SU-DHL-6 (cell line): ENCODE measurements around the gene TRA2B.

ENCODE experiments used
- CTCF ChIP-seq: fragments of 200-600 bp; sonication (generic); IDR thresholded peaks from one replicate; pipeline ENCODE4 v1.5.1; 2017; ENCODE audit warnings: antibody characterized with exemption, mild to moderate bottlenecking, low read length, moderate library complexity; ENCODE audit not compliant: insufficient read depth, poor library complexity, severe bottlenecking
- EZH2phosphoT487 ChIP-seq: fragments of 200-600 bp; sonication (generic), shearing (Covaris generic); conservative IDR thresholded peaks from 2 replicates; pipeline ENCODE4 v1.6.1; 2018; ENCODE audit warnings: mild to moderate bottlenecking, antibody characterized with exemption, low read length, moderate library complexity, mixed read lengths

GRCh38 chr3:185949515-185949914 is 11.7 kb upstream of the TRA2B start:
- no peak for TF ChIP-seq CTCF
- TF ChIP-seq EZH2phosphoT487: no peak
